Measurements from ENCODE around the gene PDIA5.

DNA sequence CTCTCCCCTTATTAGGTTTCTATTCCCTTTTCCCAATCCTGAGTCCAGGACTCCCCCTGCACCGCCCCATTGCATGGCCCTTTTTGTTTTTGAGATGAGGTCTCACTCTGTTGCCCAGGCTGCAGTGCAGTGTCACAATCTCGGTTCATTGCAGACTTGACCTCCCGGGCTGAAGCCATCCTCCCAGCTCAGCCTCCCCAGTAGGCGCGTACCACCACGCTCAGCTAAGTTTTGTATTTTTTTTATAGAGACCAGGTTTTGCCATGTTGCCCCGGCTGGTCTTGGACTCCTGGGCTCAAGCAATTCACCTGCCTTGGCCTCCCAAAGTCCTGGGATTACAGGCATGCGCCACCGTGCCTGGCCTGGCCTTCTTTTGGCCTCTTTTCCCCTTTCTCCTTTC, 29.3 kb downstream of the PDIA5 start:
- TF ChIP-seq POLR2AphosphoS5 (IDR thresholded peaks at IDR 0.05; ENCODE audit: low read depth, low read length) (no peak), TCF7L2 (IDR thresholded peaks at IDR 0.05; ENCODE audit: low read depth, low read length) (no peak)
- TF ChIP-seq, protein P1, sequence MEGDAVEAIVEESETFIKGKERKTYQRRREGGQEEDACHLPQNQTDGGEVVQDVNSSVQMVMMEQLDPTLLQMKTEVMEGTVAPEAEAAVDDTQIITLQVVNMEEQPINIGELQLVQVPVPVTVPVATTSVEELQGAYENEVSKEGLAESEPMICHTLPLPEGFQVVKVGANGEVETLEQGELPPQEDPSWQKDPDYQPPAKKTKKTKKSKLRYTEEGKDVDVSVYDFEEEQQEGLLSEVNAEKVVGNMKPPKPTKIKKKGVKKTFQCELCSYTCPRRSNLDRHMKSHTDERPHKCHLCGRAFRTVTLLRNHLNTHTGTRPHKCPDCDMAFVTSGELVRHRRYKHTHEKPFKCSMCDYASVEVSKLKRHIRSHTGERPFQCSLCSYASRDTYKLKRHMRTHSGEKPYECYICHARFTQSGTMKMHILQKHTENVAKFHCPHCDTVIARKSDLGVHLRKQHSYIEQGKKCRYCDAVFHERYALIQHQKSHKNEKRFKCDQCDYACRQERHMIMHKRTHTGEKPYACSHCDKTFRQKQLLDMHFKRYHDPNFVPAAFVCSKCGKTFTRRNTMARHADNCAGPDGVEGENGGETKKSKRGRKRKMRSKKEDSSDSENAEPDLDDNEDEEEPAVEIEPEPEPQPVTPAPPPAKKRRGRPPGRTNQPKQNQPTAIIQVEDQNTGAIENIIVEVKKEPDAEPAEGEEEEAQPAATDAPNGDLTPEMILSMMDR (IDR thresholded peaks at IDR 0.05): no peak
- TF ChIP-seq, protein P2, sequence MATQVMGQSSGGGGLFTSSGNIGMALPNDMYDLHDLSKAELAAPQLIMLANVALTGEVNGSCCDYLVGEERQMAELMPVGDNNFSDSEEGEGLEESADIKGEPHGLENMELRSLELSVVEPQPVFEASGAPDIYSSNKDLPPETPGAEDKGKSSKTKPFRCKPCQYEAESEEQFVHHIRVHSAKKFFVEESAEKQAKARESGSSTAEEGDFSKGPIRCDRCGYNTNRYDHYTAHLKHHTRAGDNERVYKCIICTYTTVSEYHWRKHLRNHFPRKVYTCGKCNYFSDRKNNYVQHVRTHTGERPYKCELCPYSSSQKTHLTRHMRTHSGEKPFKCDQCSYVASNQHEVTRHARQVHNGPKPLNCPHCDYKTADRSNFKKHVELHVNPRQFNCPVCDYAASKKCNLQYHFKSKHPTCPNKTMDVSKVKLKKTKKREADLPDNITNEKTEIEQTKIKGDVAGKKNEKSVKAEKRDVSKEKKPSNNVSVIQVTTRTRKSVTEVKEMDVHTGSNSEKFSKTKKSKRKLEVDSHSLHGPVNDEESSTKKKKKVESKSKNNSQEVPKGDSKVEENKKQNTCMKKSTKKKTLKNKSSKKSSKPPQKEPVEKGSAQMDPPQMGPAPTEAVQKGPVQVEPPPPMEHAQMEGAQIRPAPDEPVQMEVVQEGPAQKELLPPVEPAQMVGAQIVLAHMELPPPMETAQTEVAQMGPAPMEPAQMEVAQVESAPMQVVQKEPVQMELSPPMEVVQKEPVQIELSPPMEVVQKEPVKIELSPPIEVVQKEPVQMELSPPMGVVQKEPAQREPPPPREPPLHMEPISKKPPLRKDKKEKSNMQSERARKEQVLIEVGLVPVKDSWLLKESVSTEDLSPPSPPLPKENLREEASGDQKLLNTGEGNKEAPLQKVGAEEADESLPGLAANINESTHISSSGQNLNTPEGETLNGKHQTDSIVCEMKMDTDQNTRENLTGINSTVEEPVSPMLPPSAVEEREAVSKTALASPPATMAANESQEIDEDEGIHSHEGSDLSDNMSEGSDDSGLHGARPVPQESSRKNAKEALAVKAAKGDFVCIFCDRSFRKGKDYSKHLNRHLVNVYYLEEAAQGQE (IDR thresholded peaks at IDR 0.05; ENCODE audit: insufficient read depth in 1 of 2, low read depth in 2 of 2, low read length in 1 of 2): no peak
